CD4-positive, alpha-beta T cell (primary cell): ENCODE data around the gene MSLN. TPM values are rescaled to one million over a fixed set of nuclear protein-coding genes. Genes with fewer than 3 reads are reported as not detected.

ENCODE experiments used
- ATAC-seq: fragments of 200-7000 bp; cut with Tn5 transposase; one replicate; pipeline ENCODE4 v1.10.0; 2022; ENCODE audit warnings: mild to moderate bottlenecking; ENCODE audit not compliant: poor library complexity
- CTCF ChIA-PET: fragments of 350-600 bp; sonication (Branson Sonifier 250); formaldehyde crosslinking; loops from one replicate; lab custom pipeline; 2021; ENCODE audit warnings: antibody characterized with exemption, inconsistent platforms; lab: Charles Lee
- POLR2A ChIA-PET: fragments of 350-600 bp; sonication (Branson Sonifier 250); formaldehyde crosslinking; loops from one replicate; lab custom pipeline; 2021; ENCODE audit warnings: antibody characterized with exemption, inconsistent platforms; lab: Charles Lee
- DNase-seq, 14 experiments: peaks; one replicate each; pipeline ENCODE4 v3.0.0-alpha.2; 2013 to 2020; ENCODE audit warnings: mixed read lengths in 2 of 14
- H3K27ac ChIP-seq, 2 donors: one replicate each; pipeline versions ENCODE4 v1.5.1 to v1.7.0; 2013; ENCODE audit warnings: low read length in 2 of 2, low read depth in 1 of 2, mild to moderate bottlenecking in 1 of 2
- H3K27me3 ChIP-seq, 2 experiments: 1 replicate in 1 of 2; 2 replicates in 1 of 2; pipeline versions ENCODE4 v1.6.1 to v1.7.0; 2013; ENCODE audit warnings: low read length in 2 of 2, control low read depth in 1 of 2, mild to moderate bottlenecking in 1 of 2, moderate library complexity in 1 of 2; ENCODE audit not compliant: insufficient read depth in 2 of 2, control insufficient read depth in 1 of 2
- H3K36me3 ChIP-seq: one replicate; pipeline ENCODE4 v1.6.1; 2013; ENCODE audit warnings: low read length, control low read depth; ENCODE audit not compliant: insufficient read depth
- H3K4me1 ChIP-seq: one replicate; pipeline ENCODE4 v1.6.1; 2013; ENCODE audit warnings: low read length, control low read depth; ENCODE audit not compliant: insufficient read depth
- H3K4me3 ChIP-seq: one replicate; pipeline ENCODE4 v1.5.1; 2013; ENCODE audit warnings: mild to moderate bottlenecking, low read length, moderate library complexity
- H3K9me3 ChIP-seq, 2 experiments: 1 replicate in 1 of 2; 2 replicates in 1 of 2; pipeline versions ENCODE4 v1.6.1 to v1.7.0; 2013; ENCODE audit warnings: low read length in 2 of 2, mild to moderate bottlenecking in 2 of 2, control low read depth in 1 of 2, moderate library complexity in 1 of 2; ENCODE audit not compliant: control insufficient read depth in 1 of 2, insufficient read depth in 1 of 2
- H3K27ac Mint-ChIP-seq: one replicate; pipeline ENCODE4 v1.8.0; 2020; ENCODE audit warnings: mixed read lengths
- H3K27me3 Mint-ChIP-seq: one replicate; pipeline ENCODE4 v1.8.0; 2021; ENCODE audit warnings: mixed read lengths
- H3K36me3 Mint-ChIP-seq: one replicate; pipeline ENCODE4 v1.8.0; 2021; ENCODE audit warnings: low read depth, mixed read lengths
- H3K4me1 Mint-ChIP-seq: one replicate; pipeline ENCODE4 v1.8.0; 2021; ENCODE audit warnings: low read depth, mixed read lengths
- H3K4me3 Mint-ChIP-seq: one replicate; pipeline ENCODE4 v1.8.0; 2020; ENCODE audit warnings: mild to moderate bottlenecking, mixed read lengths
- H3K9me3 Mint-ChIP-seq: one replicate; pipeline ENCODE4 v1.8.0; 2020; ENCODE audit warnings: mixed read lengths
- intact Hi-C, 2 experiments: fragments of 100-400 bp; cut with DNase I in 1 of 2; cut with micrococcal nuclease in 1 of 2; formaldehyde crosslinking; loops; one replicate each; pipeline versions ENCODE4 v1.15.1 to v1.9.0; 2023 to 2025; cut with DNase I, micrococcal nuclease
- total RNA-seq, 174 experiments: library from RNA in 2 of 174; stranded (reverse) in 2 of 174; gene quantifications; one replicate each; pipeline ENCODE4 v1.2.3 and lab custom pipeline; 2021 to 2026
- TF ChIP-seq, protein P1 (sequence below): fragments of 200-600 bp; IDR thresholded peaks from one replicate; pipeline ENCODE4 v1.8.0; 2022; ENCODE audit warnings: antibody characterized with exemption, mild to moderate bottlenecking

The MSLN gene
- total RNA-seq, 2 experiments from 2014 or later: not detected

DNA sequence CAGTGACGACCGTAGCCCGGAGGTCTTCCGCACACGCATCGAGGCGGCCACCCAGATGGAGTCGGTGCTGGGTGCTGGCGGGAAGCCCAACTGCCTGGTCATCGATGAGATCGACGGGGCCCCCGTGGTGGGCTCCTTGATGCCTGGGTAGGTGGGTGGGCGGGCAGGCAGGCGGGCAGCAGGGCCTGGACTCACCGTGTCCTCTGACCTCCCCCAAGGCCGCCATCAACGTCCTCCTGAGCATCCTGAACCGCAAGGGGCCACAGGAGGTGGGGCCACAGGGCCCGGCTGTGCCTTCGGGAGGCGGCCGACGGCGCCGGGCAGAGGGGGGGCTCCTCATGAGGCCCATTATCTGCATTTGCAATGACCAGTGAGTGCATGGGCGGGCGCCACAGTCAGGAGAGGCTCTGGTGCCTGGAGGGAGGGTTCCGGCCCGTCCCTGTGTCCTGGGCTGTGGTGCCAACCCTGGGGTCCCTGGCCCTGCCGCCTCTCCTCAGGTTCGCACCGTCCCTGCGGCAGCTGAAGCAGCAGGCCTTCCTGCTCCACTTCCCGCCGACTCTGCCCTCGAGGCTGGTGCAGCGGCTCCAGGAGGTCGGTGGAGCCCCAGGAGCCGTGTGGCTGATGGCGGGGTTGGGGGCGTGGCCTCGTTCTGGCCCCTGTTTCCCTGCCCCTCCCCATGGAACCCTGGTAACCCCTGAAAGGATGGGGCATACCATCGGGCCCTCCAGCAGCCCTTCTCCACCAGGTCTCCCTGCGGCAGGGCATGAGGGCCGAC, 31.9 kb downstream of the MSLN start:
- ATAC-seq: no peak
- CTCF ChIA-PET: no interaction called here

DNA sequence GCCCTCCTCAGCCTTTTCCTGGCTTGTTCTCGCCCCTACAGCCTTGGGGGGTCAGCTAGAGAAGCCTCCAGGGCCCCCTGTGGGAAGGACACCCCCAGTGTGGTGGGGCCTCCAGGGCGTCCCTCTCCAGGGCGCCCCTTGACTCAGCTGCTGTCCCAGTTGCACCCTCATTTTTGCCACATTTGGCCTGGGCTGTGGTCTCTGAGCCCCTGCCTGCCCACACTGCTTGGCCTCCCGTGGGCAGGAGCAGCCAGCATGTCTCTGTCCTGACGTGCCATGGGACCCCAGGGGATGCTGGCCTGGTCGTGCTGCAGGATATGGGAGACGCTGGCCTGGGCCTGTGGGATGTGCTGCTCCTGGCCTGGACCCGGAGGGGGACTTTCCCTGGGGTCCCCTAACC, 32.9 kb downstream of the MSLN start:
- H3K4me3 ChIP-seq: no peak overlapping the region
- no peaks in the 10 kb centered on the region for H3K36me3 ChIP-seq
- H3K4me1 ChIP-seq: peaks cover 13% of the 10 kb centered on the region
- H3K36me3 Mint-ChIP-seq: no peaks in the 10 kb centered on the region
- no peak overlapping the region for H3K27ac Mint-ChIP-seq
- H3K9me3 ChIP-seq: no peaks in the 10 kb centered on the region
- H3K27me3 ChIP-seq: no peaks in the 10 kb centered on the region
- POLR2A ChIA-PET: no interaction called here
- H3K27ac ChIP-seq: no peak overlapping the region
- no peak for DNase-seq
- peaks cover 4% of the 10 kb centered on the region for H3K27me3 Mint-ChIP-seq
- CTCF ChIA-PET: no interaction called here
- intact Hi-C loops: no loop called here
- no peak for ATAC-seq
- H3K4me1 Mint-ChIP-seq: no peaks in the 10 kb centered on the region
- H3K9me3 Mint-ChIP-seq: no peaks in the 10 kb centered on the region
- no peak overlapping the region for H3K4me3 Mint-ChIP-seq
- TF ChIP-seq, protein P1, sequence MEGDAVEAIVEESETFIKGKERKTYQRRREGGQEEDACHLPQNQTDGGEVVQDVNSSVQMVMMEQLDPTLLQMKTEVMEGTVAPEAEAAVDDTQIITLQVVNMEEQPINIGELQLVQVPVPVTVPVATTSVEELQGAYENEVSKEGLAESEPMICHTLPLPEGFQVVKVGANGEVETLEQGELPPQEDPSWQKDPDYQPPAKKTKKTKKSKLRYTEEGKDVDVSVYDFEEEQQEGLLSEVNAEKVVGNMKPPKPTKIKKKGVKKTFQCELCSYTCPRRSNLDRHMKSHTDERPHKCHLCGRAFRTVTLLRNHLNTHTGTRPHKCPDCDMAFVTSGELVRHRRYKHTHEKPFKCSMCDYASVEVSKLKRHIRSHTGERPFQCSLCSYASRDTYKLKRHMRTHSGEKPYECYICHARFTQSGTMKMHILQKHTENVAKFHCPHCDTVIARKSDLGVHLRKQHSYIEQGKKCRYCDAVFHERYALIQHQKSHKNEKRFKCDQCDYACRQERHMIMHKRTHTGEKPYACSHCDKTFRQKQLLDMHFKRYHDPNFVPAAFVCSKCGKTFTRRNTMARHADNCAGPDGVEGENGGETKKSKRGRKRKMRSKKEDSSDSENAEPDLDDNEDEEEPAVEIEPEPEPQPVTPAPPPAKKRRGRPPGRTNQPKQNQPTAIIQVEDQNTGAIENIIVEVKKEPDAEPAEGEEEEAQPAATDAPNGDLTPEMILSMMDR: no peak

More for the DNA sequence above, 31.9 kb downstream of the MSLN start:
- H3K36me3 ChIP-seq: no peaks in the 10 kb centered on the region
- Mint-ChIP-seq H3K36me3 (no peaks in the 10 kb centered on the region), H3K4me3 (no peak overlapping the region), H3K27ac (no peak overlapping the region), H3K4me1 (no peaks in the 10 kb centered on the region), H3K27me3 (no peaks in the 10 kb centered on the region), H3K9me3 (no peaks in the 10 kb centered on the region)
- TF ChIP-seq, protein P1: no peak
- no peaks in the 10 kb centered on the region for H3K27me3 ChIP-seq
- H3K4me3 ChIP-seq: no peak overlapping the region
- intact Hi-C loops: no loop called here
- POLR2A ChIA-PET: no interaction called here
- H3K9me3 ChIP-seq: no peaks in the 10 kb centered on the region
- H3K4me1 ChIP-seq: peaks cover 18% of the 10 kb centered on the region
- no peak overlapping the region for H3K27ac ChIP-seq
- no peak for DNase-seq

DNA sequence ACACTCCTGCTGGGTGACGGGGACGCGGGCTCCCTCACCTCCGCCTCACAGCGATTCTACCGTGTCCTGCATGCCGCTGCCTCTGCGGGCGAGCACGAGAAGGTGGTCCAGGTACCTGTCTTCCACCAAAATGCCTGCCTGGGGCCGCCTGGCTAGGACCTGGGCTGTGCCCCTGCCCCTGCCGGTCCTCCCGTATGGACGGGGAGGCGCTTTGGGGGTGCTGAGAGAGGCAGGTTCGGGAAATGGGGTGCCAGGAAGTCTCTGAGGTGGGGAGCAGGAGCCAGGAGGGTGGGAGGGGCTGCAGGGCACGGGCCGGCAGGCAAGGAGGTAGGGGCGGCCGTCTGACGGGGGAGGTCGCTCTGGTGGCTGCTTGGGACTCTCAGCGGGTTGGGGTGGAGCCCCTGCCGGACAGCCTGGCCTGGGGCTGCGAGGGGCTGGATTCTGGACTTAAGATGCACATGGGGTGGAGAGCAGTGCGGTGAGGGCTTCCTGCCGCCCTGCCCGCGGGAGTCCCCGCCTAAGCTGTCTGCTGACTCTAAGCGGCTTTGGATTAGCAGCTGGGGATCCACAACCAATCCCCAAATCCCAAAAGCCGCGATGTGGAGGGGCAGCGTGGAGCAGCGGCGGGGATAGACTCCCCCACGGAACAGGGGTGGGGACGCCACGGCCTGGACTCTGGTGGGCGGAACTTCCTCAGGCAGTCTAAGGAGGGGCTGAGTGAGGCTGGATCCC, 33.7 kb downstream of the MSLN start:
- POLR2A ChIA-PET: no interaction called here
- CTCF ChIA-PET: no interaction called here
- no peaks in the 10 kb centered on the region for H3K9me3 Mint-ChIP-seq
- no peak overlapping the region for H3K27ac Mint-ChIP-seq
- H3K4me3 Mint-ChIP-seq: no peak overlapping the region
- no peaks in the 10 kb centered on the region for H3K36me3 ChIP-seq
- H3K4me1 ChIP-seq: peaks cover 5% of the 10 kb centered on the region
- peaks cover 0 to under 1% of the 10 kb centered on the region in 2 experiments for H3K9me3 ChIP-seq
- H3K4me3 ChIP-seq: no peak overlapping the region
- no peaks in the 10 kb centered on the region for H3K36me3 Mint-ChIP-seq
- peaks cover 0 to 3% of the 10 kb centered on the region in 2 experiments for H3K27me3 ChIP-seq
- peaks cover 4% of the 10 kb centered on the region for H3K27me3 Mint-ChIP-seq
- no peaks in the 10 kb centered on the region for H3K4me1 Mint-ChIP-seq
- intact Hi-C loops: no loop called here
- DNase-seq (no peak), ATAC-seq (no peak)
- H3K27ac ChIP-seq: no peak overlapping the region
- TF ChIP-seq, protein P1: no peak
